Liver (tissue), 9 donors: ENCODE results near the gene MAPK8IP3. TPM values are rescaled to one million over a fixed set of nuclear protein-coding genes. Genes with fewer than 3 reads are reported as not detected.

Source experiments
- DNase-seq: peaks from one replicate; pipeline ENCODE4 v3.0.0-alpha.2; 2017; ENCODE audit warnings: low spot score
- H3K27ac ChIP-seq, 2 donors: one replicate each; pipeline ENCODE4 v1.7.0; 2013; ENCODE audit warnings: inconsistent platforms in 2 of 2, low read length in 2 of 2, control low read depth in 1 of 2, low read depth in 1 of 2, mild to moderate bottlenecking in 1 of 2
- H3K27me3 ChIP-seq, 4 donors: one replicate each; pipeline versions ENCODE4 v1.6.1 to v1.7.0; 2013; ENCODE audit warnings: low read length in 3 of 4, inconsistent platforms in 1 of 4, mild to moderate bottlenecking in 1 of 4, moderate library complexity in 1 of 4; ENCODE audit not compliant: control insufficient read depth in 4 of 4, insufficient read depth in 4 of 4
- H3K36me3 ChIP-seq, 4 donors: one replicate each; pipeline versions ENCODE4 v1.6.1 to v1.7.0; 2013; ENCODE audit warnings: low read length in 3 of 4, mild to moderate bottlenecking in 3 of 4, low read depth in 1 of 4, moderate library complexity in 1 of 4; ENCODE audit not compliant: control insufficient read depth in 4 of 4, insufficient read depth in 3 of 4
- H3K4me1 ChIP-seq, 4 donors: one replicate each; pipeline versions ENCODE4 v1.6.1 to v1.7.0; 2013; ENCODE audit warnings: low read length in 3 of 4, mild to moderate bottlenecking in 3 of 4, moderate library complexity in 1 of 4; ENCODE audit not compliant: control insufficient read depth in 4 of 4, insufficient read depth in 4 of 4
- H3K4me3 ChIP-seq, 3 donors: one replicate each; pipeline versions ENCODE4 v1.6.1 to v1.7.0; 2013; ENCODE audit warnings: low read length in 3 of 3, control low read depth in 1 of 3, low read depth in 1 of 3, mild to moderate bottlenecking in 1 of 3
- H3K9ac ChIP-seq, 2 donors: one replicate each; pipeline ENCODE4 v1.7.0; 2013; ENCODE audit warnings: low read length in 2 of 2, mild to moderate bottlenecking in 2 of 2, moderate library complexity in 2 of 2, control low read depth in 1 of 2, low read depth in 1 of 2
- H3K9me3 ChIP-seq, 4 donors: one replicate each; pipeline versions ENCODE4 v1.6.1 to v1.7.0; 2013; ENCODE audit warnings: low read length in 3 of 4; ENCODE audit not compliant: control insufficient read depth in 4 of 4
- EGR1 ChIP-seq, 2 donors: IDR thresholded peaks; 2 replicates each; pipeline ENCODE4 v1.6.1; 2016 to 2018; ENCODE audit warnings: antibody characterized with exemption in 2 of 2, low read depth in 2 of 2
- FOXA1 ChIP-seq: IDR thresholded peaks from 2 replicates; pipeline ENCODE4 v1.6.1; 2016; ENCODE audit warnings: antibody characterized with exemption
- FOXA2 ChIP-seq: IDR thresholded peaks from 2 replicates; pipeline ENCODE4 v1.6.1; 2016; ENCODE audit warnings: antibody characterized with exemption
- GABPA ChIP-seq, 2 donors: IDR thresholded peaks in 1 of 2; conservative IDR thresholded peaks in 1 of 2; 2 replicates each; pipeline ENCODE4 v1.6.1; 2016; ENCODE audit warnings: antibody characterized with exemption in 2 of 2, mild to moderate bottlenecking in 1 of 2, moderate library complexity in 1 of 2
- HNF4A ChIP-seq, 2 donors: conservative IDR thresholded peaks; 2 replicates each; pipeline ENCODE4 v1.6.1; 2016; ENCODE audit warnings: antibody characterized with exemption in 2 of 2, mild to moderate bottlenecking in 2 of 2
- HNF4G ChIP-seq: IDR thresholded peaks from 2 replicates; pipeline ENCODE4 v1.6.1; 2016; ENCODE audit warnings: antibody characterized with exemption
- JUND ChIP-seq, 2 donors: IDR thresholded peaks; 2 replicates each; pipeline ENCODE4 v1.6.1; 2016; ENCODE audit warnings: antibody characterized with exemption in 2 of 2
- NR2F2 ChIP-seq: IDR thresholded peaks from 2 replicates; pipeline ENCODE4 v1.6.1; 2016; ENCODE audit warnings: antibody characterized with exemption
- RAD21 ChIP-seq, 2 donors: IDR thresholded peaks; 2 replicates each; pipeline ENCODE4 v1.6.1; 2016; ENCODE audit warnings: antibody characterized with exemption in 2 of 2, mild to moderate bottlenecking in 2 of 2
- RXRA ChIP-seq, 2 donors: IDR thresholded peaks; 2 replicates each; pipeline ENCODE4 v1.6.1; 2017 to 2018; ENCODE audit warnings: antibody characterized with exemption in 2 of 2, mild to moderate bottlenecking in 1 of 2
- SP1 ChIP-seq: IDR thresholded peaks from 2 replicates; pipeline ENCODE4 v1.6.1; 2018; ENCODE audit warnings: antibody characterized with exemption, mild to moderate bottlenecking
- TAF1 ChIP-seq: conservative IDR thresholded peaks from 2 replicates; pipeline ENCODE4 v1.6.1; 2016; ENCODE audit warnings: antibody characterized with exemption, mild to moderate bottlenecking
- YY1 ChIP-seq: IDR thresholded peaks from 2 replicates; pipeline ENCODE4 v1.6.1; 2016; ENCODE audit warnings: antibody characterized with exemption, mild to moderate bottlenecking
- WGBS: extraction: QIAGEN DNeasy Blood & Tissue Kit; methylation state at CpG from one replicate; pipeline ENCODE4 v1.1.7; 2013; 5-methylcytosine and 5-hydroxymethylcytosine counted together
- polyA plus RNA-seq, 2 donors: library from polyadenylated mRNA; stranded (reverse) in 1 of 2; unstranded in 1 of 2; fragments of 200-250 nt in 1 of 2; fragments of >200 nt in 1 of 2; fragmentation: Nextera tagmentation in 1 of 2; extraction: Ambion mirVana in 1 of 2; gene quantifications; one replicate each; pipeline versions ENCODE4 v1.2.1 to v1.2.3, GENCODE V29; 2013 to 2015
- total RNA-seq, 2 donors: library from RNA; depleted of rRNA; stranded (reverse); fragments of >200 nt; gene quantifications; one replicate each; pipeline ENCODE4 v1.2.3, GENCODE V29; 2014
- TF ChIP-seq, protein P1 (sequence below): IDR thresholded peaks from 2 replicates; pipeline ENCODE4 v1.6.1; 2016; ENCODE audit warnings: antibody characterized with exemption
- TF ChIP-seq, protein P2 (sequence below): IDR thresholded peaks from 2 replicates; pipeline ENCODE4 v1.6.1; 2016; ENCODE audit warnings: antibody characterized with exemption, mild to moderate bottlenecking
- TF ChIP-seq, protein P3 (sequence below): IDR thresholded peaks from 2 replicates; pipeline ENCODE4 v1.6.1; 2016; ENCODE audit warnings: antibody characterized with exemption
- TF ChIP-seq, protein P4 (sequence below): IDR thresholded peaks from 2 replicates; pipeline ENCODE4 v1.6.1; 2016; ENCODE audit warnings: antibody characterized with exemption
- TF ChIP-seq, protein P5 (sequence below): fragments of 150-350 bp; IDR thresholded peaks from 2 replicates; pipeline ENCODE4 v1.5.1; 2017; ENCODE audit warnings: improper control_type of control experiment, low read depth, low read length; ENCODE audit not compliant: missing input control
- donor health status: healthy.
- donor health status: healthy.
- donor health status: healthy.
- donor health status: healthy.
- donor health status: healthy.

MAPK8IP3 gene
- total and polyA plus RNA-seq, 4 donors: 4.1 to 43.0 (median 9.3) TPM

DNA sequence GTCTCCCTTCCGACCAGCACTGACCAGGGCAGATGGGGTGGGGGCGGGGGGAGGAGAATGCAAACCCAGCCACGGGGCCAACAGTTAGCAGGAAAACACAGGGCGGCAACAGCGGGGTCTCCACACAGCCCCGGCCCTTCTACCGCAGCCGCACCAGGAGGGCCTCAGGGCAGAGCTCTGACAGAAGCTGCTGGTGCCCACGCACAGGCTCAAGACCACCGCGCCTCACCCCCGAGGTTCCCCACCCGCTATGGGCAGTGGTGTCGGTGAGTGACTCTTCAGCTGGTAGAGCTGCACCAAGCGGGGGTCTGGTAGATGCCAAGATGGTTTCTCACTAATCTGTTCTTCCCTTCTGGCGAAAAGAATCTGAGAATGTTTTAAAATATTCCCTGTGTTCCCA lies 104.5 kb downstream of the MAPK8IP3 start:
- no peak for DNase-seq
- 95% methylated on average over 16 of the region's 16 CpGs for WGBS
- peaks cover 0 to 20% (median 15%) of the 10 kb centered on the region in 4 donors for H3K4me1 ChIP-seq
- no peak overlapping the region for H3K9ac ChIP-seq
- H3K36me3 ChIP-seq: peaks cover 11 to 37% (median 28%) of the 10 kb centered on the region in 4 donors
- H3K9me3 ChIP-seq: no peaks in the 10 kb centered on the region
- H3K27me3 ChIP-seq: no peaks in the 10 kb centered on the region
- TF ChIP-seq YY1 (no peak), EGR1 (IDR thresholded peaks at IDR 0.05; ENCODE audit: low read depth in 2 of 2) (no peak), SP1 (no peak), RXRA (IDR thresholded peaks at IDR 0.05) (no peak)
- TF ChIP-seq, protein P1, sequence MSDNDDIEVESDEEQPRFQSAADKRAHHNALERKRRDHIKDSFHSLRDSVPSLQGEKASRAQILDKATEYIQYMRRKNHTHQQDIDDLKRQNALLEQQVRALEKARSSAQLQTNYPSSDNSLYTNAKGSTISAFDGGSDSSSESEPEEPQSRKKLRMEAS: no peak
- TF ChIP-seq, protein P2, sequence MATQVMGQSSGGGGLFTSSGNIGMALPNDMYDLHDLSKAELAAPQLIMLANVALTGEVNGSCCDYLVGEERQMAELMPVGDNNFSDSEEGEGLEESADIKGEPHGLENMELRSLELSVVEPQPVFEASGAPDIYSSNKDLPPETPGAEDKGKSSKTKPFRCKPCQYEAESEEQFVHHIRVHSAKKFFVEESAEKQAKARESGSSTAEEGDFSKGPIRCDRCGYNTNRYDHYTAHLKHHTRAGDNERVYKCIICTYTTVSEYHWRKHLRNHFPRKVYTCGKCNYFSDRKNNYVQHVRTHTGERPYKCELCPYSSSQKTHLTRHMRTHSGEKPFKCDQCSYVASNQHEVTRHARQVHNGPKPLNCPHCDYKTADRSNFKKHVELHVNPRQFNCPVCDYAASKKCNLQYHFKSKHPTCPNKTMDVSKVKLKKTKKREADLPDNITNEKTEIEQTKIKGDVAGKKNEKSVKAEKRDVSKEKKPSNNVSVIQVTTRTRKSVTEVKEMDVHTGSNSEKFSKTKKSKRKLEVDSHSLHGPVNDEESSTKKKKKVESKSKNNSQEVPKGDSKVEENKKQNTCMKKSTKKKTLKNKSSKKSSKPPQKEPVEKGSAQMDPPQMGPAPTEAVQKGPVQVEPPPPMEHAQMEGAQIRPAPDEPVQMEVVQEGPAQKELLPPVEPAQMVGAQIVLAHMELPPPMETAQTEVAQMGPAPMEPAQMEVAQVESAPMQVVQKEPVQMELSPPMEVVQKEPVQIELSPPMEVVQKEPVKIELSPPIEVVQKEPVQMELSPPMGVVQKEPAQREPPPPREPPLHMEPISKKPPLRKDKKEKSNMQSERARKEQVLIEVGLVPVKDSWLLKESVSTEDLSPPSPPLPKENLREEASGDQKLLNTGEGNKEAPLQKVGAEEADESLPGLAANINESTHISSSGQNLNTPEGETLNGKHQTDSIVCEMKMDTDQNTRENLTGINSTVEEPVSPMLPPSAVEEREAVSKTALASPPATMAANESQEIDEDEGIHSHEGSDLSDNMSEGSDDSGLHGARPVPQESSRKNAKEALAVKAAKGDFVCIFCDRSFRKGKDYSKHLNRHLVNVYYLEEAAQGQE: no peak
- H3K4me3 ChIP-seq: no peak overlapping the region
- H3K27ac ChIP-seq: no peak overlapping the region

DNA sequence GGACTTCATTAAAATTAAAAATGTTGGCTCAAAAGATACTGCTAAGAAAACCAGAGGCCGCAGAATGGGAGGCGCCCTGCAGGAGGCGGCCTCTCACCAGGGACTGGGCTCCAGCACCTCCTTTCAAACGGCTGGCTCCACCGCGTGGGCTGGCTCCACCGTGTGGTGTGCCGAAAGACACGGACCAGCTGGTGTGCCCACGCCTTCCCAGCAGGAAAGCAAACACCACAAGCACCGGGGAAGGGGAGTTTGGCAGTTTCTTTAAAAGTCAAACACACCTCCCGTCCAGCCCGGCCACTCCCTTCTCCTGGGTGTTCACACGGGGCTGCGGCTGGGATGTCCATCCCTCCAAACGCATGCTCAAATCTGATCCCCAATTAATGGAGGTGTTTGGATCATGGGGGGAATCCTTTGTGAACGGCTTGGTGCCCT lies 106.8 kb downstream of the MAPK8IP3 start:
- no peaks in the 10 kb centered on the region for H3K9me3 ChIP-seq
- TF ChIP-seq TAF1 (no peak), YY1 (no peak), NR2F2 (no peak), FOXA1 (no peak), FOXA2 (peak; percentile 38), SP1 (peak; percentile 49), HNF4A (conservative IDR thresholded peaks at IDR 0.05) (peak; percentile 35 to 38), EGR1 (IDR thresholded peaks at IDR 0.05; ENCODE audit: low read depth in 2 of 2) (peak; percentile 59 to 63), GABPA (IDR thresholded peaks at IDR 0.05 in 1 of 2, conservative IDR thresholded peaks at IDR 0.05 in 1 of 2) (peak in 1 of 2 donors; percentile 68), JUND (IDR thresholded peaks at IDR 0.05) (no peak), RAD21 (IDR thresholded peaks at IDR 0.05) (peak; percentile 86 to 89), HNF4G (no peak), RXRA (IDR thresholded peaks at IDR 0.05) (peak; percentile 63 to 66)
- TF ChIP-seq, protein P3, sequence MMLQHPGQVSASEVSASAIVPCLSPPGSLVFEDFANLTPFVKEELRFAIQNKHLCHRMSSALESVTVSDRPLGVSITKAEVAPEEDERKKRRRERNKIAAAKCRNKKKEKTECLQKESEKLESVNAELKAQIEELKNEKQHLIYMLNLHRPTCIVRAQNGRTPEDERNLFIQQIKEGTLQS: no peak
- TF ChIP-seq, protein P2: no peak
- TF ChIP-seq, protein P4, sequence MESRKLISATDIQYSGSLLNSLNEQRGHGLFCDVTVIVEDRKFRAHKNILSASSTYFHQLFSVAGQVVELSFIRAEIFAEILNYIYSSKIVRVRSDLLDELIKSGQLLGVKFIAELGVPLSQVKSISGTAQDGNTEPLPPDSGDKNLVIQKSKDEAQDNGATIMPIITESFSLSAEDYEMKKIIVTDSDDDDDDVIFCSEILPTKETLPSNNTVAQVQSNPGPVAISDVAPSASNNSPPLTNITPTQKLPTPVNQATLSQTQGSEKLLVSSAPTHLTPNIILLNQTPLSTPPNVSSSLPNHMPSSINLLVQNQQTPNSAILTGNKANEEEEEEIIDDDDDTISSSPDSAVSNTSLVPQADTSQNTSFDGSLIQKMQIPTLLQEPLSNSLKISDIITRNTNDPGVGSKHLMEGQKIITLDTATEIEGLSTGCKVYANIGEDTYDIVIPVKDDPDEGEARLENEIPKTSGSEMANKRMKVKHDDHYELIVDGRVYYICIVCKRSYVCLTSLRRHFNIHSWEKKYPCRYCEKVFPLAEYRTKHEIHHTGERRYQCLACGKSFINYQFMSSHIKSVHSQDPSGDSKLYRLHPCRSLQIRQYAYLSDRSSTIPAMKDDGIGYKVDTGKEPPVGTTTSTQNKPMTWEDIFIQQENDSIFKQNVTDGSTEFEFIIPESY: no peak
- TF ChIP-seq, protein P5, sequence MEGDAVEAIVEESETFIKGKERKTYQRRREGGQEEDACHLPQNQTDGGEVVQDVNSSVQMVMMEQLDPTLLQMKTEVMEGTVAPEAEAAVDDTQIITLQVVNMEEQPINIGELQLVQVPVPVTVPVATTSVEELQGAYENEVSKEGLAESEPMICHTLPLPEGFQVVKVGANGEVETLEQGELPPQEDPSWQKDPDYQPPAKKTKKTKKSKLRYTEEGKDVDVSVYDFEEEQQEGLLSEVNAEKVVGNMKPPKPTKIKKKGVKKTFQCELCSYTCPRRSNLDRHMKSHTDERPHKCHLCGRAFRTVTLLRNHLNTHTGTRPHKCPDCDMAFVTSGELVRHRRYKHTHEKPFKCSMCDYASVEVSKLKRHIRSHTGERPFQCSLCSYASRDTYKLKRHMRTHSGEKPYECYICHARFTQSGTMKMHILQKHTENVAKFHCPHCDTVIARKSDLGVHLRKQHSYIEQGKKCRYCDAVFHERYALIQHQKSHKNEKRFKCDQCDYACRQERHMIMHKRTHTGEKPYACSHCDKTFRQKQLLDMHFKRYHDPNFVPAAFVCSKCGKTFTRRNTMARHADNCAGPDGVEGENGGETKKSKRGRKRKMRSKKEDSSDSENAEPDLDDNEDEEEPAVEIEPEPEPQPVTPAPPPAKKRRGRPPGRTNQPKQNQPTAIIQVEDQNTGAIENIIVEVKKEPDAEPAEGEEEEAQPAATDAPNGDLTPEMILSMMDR: peak; percentile 62
- TF ChIP-seq, protein P1: peak; percentile 87
- no peak overlapping the region for H3K9ac ChIP-seq
- WGBS: 18% methylated on average over 17 of the region's 17 CpGs
- H3K27ac ChIP-seq: peak overlapping the region in 1 of 2 donors; percentile 57
- H3K36me3 ChIP-seq: peaks cover 19 to 28% (median 22%) of the 10 kb centered on the region in 4 donors
- no peaks in the 10 kb centered on the region for H3K27me3 ChIP-seq
- no peak overlapping the region for H3K4me3 ChIP-seq
- peaks cover 0 to 37% (median 28%) of the 10 kb centered on the region in 4 donors for H3K4me1 ChIP-seq
- peak; percentile 80 for DNase-seq
